Measurements from ENCODE around the gene GBGT1. TPM values are rescaled to one million over a fixed set of nuclear protein-coding genes. Genes with fewer than 3 reads are reported as not detected.
"Not testable (repeated sequence)": the region's sequence is repeated elsewhere in the genome, so short reads cannot be mapped to it uniquely, and the experiment has no call there.

GBGT1 gene
- total RNA-seq = 2.0 TPM

DNA sequence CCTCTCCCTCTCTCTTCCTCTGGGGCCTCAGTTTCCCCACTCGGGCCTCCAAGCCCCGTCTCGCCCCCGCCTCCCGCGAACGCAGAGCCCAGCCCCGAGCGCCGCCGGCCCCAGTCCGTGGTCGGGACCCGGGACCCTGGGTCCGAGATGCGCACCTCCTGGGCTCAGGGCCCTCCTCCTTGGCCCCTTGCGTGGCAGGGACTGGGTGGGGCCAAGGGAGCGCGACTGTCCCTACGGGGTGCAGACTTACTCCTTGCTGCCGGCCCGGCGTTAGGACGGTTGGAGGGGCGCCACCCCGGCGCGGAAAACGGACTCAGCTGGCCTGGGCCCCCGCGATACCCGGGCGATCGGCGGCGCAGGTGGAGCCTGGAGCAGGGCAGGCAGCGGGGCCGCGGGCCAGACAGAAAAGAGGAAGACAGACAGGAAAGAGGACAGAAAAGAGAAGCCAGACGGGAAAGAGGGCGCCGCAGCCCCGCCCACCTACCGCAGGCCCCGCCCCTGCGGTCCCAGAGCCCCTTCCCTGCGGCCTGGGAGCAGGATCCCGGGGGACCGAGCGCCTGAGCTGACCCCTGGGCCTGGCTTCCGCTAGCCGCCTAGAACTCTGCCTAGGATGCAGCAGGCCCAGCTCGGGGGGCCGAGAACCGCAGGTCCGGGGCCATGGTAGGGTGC is at the start of gene GBGT1:
Gene GBGT1, minus strand, starts transcription at position 411 of the 669 bp plus-strand sequence. CDS start 1,502 bp downstream, outside the sequence.
- peak; percentile 36 for ATAC-seq

DNA sequence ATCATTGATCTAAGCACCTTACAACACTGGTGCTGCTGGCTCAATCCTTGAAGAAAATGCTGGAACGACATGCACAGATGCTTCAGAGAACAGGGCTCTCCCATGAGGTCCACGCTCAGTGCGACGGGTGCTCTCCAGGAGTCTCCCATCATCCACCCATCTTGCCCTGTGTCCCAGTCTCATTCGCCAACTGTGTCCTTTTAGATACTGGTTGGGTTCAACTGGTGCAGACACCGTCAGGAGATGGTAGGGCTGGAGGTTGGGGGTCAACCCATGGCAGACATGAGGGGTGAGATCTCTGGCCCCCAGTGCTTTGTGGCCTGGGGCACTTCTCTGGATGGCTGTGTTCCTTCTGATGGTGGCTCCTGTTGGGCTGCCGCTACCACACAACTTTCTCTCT is 46.9 kb upstream of the GBGT1 start:
- ATAC-seq = no peak

DNA sequence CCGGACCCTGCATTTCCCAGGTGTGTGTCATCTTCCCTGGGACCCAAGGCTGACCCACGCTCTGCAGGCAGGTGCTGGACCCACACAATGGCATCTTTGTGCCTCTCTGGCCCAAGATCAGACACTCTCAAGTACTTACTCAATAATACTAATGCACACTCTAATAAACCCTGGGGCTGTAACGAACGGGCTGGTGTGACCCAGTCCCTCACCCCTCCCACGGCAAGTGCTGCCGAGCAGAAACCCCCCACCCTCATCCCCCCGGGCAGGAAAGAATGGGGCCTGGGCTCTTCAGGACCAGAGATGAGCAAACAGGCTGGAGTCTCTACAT is 46.5 kb upstream of the GBGT1 start:
- ATAC-seq = no peak

DNA sequence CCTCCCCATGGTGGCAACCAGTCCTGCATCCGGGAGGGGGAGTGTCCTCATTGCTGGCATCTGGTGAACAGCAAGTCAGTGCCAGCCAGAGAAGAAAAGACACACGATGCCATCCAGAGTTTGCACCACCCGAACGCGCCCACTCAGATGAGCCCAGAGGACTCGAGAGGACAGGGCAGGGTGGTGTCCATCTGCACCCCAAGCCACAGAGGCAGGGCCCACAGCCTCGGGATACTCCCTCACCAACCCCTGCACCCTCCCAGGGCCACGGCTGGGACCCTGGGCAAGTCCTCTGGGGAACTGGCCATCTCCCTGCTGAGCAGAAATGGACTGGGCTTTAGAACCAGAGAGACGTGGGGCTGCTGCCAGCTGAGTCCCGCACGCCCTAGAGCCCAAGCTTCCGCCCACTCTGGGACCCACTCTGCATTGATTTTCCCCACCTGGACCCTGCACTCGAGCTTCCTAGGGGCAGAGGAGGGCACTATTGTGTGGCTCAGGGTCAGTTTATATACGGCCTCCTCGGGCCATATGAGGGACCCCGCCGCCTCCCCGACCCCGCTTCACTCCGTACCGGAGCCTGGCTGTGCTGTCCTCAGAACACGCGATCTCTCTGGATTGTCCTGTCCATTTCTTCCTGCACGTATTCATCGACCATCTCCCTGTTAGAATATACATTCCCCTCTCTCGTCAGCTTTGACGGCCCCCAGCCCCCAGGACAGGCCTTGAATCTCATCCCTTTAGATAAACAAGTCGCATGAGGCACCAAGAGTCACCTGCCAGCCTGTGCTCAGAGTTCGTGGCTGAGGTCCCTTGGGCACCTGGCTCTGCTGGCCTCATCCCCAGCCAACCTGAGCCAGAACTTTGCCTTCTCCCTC is 45.9 kb upstream of the GBGT1 start:
- ATAC-seq = not testable (repeated sequence)

DNA sequence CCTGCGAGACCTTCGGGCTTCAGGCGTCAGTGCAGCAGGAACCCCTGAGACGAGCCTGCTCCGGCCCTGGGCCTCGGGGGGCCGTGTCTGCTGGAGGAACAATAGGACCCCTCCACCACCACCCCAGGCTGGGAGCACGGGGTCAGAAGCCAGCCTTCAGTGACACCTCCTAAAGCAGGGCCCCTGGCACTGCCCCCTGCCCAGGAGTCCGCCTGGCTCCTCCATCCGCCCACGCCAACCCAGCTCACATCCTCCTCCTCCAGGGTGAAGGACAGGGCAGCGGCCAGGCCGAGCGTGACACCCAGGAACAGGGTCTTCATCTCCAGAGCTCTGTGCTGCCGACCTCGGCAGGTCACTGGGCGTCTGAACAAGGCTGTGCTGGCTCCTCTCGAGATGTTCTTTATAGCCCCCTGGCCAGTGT is 45.2 kb upstream of the GBGT1 start, which contains the start of gene OBP2B:
Gene OBP2B, minus strand, starts transcription at position 371 of the 421 bp plus-strand sequence. Its CDS starts 51 bp downstream, at position 320.
- peak; percentile 10 for ATAC-seq

DNA sequence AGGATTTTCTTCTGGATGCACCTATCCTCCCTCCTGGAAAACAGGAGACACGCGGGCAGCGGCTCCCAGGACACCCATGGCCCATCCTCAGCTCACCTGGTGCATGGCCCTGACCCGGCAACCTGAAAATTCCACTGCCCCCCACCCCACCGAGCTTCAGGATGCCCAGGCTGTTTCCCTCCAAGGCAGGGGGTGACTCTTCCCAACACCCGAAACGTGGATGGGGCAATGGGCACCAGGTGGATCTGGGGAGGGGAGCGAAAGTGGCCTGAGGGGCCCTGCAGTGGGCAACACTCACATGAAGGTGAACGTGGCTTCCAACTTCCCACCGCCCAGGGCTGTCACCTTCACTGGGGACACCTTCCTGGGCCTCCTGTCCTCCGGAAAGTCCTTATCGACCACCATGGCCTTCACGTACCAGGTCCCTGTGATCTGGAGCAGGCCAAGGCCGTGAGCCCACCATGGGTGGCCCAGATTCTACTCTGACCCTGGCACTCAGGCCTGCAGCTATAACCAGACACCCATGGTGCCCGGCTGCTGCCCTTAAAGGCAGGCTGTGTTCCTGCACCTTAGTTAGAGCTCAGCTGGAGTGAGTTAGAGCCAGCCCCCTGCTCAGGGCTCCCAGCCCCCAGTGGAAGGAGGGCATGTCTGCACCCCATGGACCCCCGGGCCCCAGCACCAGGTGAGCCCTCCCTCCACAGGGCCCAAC is 44.6 kb upstream of the GBGT1 start:
- not testable (repeated sequence) for ATAC-seq

DNA sequence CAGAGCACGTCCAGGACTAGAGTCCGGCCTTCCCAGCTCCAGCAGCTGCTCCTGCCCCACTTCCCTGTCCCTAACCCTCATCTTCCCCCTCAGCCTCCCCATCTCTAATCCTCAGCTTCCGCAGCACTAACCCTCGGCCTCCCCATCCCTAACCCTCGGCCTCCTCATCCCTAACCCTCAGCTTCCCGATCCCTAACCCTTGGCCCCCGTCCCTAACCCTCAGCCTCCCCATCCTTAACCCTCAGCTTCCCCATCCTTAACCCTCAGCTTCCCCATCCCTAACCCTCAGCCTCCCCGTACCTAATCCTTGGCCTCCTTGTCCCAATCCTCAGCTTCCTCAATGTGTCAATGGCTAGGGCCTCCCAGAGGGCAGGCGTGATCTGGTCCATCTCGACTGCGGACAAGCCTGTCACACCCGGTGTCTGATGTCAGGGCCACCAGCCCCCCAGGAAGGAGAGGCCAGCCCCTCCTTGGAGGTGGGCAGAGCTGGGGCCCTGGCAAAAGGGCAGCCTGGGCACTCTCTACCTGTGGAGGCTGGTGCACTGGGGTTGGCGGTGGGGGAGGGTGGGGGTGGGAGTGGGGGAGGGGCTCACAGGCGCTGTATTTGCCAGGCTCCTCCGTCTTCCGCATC is 43.9 kb upstream of the GBGT1 start:
- no peak for ATAC-seq

DNA sequence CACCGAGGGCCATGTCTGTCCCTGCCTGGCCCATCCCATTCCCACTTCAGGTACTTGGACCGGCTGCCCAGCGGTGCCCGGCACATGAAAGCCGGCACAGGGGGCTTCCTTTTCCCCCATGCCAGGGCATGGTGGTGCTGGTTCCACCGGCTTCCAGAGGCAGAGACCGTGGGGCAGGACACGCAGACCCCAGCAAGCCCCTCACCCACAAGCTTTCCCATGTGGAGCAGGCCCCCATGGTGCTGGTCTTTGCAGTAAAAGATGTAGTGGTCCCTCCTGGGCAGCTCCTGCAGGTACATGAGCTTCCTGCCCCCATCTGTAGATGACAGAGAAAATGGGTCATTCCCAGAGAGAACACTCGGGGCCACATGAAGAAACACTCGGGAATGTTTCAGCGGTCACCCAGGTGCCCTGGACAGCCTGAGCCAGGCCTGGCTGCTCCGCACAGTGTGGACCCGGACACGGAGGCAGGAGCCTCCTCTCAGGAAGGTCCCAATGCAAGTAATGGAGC is 43.4 kb upstream of the GBGT1 start:
- no peak for ATAC-seq

DNA sequence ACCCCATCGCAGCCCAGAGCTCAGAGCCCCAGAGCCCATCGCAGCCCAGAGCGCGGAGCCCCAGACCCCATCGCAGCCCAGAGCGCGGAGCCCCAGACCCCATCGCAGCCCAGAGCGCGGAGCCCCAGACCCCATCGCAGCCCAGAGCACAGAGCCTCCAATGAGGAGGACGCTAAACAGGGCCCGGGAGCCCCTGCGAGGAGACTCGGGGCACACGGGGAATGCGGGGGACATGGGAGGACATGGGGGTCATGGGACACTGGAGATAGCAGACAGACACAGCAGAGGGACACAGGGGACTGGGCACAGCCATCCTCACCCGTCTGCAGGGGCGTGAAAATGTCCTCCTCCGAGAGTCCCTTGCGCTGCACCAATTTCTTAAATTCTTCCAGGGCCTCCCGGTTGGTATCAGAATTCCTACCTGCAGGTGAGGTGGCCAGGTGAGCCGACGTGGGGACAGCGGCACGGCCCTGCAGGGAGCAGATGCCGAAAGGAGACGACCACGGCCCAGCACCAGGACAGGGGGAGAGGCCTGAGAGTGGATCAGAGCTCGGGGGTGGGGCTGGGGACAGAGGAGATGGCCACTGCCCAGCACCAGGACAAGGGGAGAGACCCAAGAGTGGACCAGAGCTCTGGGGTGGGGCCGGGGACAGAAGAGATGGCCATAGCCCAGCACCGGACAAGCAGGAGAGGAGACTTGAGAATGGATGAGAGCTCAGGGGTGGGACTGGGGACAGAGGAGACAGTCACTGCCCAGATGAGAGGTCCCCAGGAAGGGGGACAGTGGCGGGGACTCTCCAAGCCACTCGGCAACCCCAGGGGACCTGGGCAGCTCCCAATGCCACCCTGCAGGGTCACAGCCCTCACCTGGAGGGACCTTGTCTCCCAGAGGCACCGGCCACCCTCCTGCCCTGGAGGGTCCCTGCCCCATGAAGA is 42.5 kb upstream of the GBGT1 start:
- no peak for ATAC-seq

DNA sequence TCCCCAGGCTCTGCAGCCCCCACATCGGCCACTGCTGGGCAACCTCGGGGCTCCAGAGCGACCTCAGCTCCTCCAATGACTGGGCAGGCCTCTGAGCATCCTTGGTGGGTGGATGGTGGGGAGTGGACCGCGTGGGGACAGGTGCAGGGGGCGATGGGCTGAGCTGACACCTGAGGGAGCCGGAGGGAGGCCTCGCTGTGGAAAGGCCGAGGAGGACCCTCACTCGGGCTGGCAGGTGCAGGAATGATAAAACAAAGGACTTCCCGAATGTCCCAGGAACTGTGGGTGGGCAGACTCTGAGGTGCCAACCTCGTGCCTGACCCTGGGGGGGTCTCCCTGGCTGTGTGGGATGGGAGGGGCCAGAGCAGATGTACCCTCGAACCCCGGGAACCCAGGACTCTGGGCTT is 41.8 kb upstream of the GBGT1 start:
- not testable (repeated sequence) for ATAC-seq

DNA sequence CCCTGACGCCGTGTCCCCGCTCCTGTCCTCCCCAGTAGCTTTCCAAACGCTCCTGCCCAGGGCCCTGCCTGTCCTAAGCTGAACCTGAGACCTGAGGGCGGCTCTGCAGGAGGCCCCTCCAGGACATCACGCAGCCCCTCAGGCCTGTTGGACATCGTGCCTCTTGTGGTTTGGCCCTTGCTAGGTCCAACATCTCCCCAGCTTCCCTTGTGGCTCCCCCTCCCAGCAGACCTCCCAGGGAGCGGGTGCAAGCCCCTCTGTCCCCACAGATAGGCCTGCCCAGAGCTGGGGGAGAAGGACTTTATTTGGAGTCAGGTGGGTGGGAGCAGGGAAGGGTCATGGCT is 41.3 kb upstream of the GBGT1 start:
- no peak for ATAC-seq

DNA sequence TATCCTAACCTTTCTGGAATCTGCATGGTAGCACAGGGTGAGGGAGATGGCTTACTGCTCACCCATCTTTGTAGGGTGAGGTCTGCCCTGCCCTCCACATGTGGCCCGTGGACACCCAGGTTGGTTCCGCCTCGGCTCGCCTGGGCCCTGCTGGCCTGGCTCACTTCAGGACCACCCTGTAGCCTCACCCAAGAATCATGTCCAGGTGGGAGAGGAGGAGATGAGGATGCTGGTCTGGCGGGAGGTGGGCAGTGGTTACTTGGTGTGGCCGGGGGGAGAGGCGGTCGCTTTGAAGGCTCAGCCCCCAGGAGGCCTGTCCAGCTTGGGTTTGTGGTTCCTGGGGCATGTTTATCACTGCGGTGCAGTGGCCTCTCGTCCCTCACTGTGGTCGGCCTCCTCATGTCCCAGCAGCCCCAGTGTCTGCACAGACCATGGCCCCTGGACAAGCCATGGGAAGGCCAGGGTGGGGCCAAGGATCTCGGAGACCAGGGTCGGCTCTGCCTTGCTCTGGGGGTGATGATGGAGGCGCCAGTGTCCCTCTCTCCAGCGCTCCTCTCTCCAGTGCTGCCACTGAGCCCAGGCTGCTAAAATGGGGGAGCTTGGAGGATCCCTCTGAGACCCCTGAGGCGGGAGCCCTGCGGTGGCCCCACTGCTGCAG is 40.8 kb upstream of the GBGT1 start:
- ATAC-seq = no peak

DNA sequence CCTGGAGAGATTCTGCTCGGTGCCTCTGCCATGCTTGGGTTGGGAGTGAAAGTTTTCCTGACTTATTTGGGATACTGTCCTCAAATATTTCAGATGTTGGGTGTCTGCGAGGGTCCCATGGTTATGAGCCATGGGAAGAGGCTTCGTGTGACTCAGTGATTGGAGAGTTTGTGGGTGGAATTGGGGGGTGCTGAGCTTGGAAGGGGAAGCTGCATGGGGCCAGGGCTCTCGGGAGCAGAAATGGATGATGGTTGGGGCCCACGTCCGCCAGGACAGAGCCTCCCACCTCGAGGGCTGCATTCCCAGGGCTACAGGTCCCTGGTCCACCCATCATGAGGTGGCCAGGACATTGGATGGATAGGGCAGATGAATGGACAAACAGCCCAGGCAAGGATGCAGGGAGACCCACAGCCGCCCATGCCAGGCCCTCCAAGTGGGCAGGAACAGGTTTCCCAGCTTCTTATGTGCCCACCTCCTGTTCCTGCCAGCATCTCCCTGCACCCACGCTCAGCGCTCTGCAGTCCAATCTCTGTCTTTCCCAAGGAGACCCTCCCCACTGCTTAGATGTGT is 39.9 kb upstream of the GBGT1 start:
- no peak for ATAC-seq

DNA sequence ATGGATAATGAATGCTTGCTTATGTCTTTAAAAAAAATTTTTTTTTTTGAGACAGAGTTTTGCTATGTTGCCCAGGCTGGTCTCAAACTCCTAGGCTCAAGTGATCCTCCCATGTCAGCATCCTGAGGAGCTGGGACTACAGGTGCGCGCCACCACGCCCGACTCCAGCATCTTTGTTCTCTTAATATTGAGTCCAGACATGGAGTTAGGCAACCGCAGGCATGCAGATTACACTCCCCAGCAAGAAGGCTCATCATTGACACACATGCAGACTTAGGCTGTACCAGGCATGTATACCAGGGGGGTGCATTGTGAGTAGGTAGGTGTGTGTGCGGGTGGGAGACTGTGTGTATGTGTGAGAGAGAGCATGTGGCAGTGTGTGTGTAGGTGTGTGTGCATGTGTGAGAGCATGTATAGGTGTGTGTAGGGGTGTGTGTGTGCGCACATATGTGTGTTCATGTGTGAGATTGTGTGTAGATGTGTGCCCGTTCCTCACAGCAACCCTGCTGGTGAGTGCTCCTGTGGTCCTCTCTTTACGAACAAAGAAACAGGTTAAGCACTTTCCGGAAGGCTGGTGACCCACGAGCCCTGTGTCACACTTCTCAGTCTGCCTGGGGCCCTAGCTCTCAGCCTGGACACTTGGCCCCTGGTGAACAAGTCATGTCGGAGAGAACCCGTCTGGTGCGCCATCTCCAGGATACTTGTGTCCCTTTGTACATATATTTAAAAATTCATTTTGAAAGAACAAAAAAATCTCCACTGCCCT is 39.2 kb upstream of the GBGT1 start:
- no peak for ATAC-seq

DNA sequence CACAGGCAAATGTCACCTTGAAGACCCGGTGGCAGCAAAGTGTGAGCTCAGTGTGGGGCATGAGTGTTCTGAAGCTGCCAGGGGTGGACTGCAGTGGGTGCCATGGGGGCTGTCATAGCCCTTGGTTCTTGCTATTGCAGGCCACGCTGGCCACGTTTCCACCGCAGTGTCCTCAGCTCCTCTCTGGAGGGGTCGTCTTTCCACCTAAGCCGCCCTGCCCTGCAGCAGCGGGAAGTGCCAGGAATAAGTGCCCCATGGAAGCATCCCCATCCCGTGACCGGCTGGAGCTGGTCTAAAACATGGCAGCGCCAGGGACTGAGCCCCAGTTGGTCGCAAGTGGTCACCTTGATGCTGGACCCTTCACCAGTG is 38.4 kb upstream of the GBGT1 start:
- ATAC-seq = no peak

DNA sequence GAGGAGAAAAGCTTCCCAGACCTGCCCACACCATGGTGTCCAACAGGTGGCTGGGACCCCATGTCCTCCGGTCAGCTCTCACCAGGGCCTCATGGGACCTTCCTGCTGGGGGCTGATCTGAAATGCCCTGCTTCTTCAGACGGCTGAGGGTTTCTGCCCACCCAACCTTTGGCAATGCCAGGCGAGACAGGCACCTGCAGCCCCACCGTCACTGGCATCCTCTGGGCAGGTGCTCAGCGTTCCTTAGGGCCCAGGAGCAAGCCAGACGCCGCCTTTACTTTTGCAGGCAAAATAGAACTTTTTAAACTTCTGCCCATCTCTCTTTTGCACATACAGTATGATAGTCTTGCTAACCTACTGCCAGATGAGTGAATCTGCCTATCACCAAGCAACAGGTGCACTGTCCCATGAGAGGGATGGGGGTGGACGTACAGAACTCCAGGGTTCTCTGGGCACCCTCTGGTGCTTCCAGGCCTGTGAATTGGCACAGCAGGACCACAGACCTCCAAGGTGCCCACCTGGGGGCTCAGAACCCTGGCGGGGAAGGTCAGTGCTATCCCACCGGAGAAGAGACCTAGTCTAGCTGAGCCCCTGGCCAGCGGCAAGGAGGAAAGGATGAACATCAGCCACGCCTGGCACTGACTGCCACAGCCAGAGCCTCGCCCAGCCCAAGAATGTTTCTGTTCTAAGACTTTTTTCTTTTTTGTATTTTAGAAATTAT is 37.9 kb upstream of the GBGT1 start:
- no peak for ATAC-seq

DNA sequence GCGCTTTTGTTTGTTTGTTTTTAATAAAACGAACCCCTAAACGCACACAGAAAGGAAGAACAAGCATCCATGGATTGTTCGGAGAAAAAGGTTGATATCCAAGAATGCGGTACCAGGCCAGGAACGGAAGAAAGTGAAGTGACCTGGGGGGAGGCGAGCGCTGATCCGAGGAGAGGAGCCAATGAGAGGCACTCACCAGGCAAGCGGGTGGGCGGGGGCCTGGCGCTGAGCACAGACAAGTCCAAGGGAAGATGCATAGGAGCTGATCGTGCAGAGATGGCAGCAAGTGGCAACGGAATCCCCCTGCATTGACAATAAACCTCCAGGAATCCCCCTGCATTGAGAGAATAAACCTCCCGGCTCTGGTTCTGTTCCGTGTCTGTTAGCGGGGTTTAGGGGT is 36.9 kb upstream of the GBGT1 start:
- no peak for ATAC-seq

DNA sequence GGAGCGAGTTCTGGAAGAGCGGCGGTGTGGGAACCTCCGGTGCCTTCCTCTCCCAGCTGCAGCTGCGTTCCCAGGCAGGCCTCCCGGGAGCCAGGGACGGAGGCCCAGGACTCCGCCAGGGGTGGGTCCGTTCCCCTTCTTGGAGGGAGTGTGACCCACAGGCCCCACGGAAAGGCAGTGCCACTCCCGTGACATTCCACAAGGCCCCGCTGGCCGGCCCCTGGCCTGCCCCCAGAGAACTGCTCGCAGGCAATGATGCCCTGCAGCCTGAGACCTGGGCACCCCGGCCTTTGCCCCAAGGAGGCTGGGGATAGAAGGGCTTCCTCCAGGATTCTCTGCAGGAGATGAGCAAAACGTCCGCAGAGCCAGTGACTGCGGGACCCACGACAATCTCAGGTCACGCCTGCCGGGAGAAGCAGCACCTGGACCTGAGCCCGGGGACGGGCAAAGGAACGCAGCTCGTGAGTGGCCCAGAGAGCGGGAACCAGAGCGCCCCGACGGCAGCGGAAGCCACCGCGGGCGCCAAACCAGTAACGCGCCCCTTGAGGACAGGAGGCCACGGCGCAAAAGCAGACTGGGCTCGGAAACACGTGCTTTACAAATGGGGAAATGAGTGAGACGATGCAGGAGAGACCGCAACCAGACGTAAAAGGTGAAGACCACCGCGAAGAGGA is 36.1 kb upstream of the GBGT1 start:
- ATAC-seq = no peak

DNA sequence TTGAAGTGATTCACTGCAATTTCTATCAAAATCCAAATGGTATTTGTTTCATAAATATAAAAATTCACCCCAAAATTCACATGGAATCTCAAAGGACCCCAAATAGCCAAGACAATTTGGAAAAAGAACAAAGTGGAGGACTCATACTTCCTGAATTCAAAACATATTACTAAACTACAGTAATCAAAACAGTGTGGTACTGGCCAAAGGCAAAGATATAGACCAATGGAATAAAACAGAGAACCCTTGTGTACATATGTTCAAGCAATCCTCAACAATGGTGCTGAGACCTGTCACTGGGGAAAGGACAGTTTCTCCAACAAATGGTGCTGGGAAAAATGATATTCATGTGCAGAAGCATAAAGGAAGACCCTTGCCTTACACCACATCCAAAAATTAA is 31.3 kb upstream of the GBGT1 start:
- no peak for ATAC-seq

Measured in esophagus mucosa (tissue), 1 donor.